Hypothalamus (tissue), 51 donors: ENCODE results near the gene KIF7.

Source experiments
- DNase-seq, 51 donors: peaks; one replicate each; lab custom pipeline; 2025; lab: John Stamatoyannopoulos, UW

The KIF7 gene

DNA sequence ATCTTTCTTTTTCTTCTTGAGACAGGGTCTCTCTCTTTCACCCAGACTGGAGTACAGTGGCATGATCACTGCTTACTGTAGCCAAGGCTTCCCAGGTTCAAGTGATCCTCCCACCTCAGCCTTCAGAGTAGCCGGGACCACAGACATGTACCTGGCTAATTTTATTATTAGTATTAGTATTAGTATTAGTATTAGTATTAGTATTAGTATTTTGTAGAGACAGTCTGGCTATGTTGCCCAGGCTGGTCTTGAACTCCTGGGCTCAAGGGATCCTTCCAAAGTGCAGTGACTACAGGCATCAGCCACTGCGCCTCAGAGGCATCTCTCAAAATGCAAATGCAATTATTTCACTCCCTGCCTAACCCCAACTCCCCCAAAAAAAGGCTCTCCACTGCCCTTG lies 1.7 kb downstream of the KIF7 start:
- no peak for DNase-seq

DNA sequence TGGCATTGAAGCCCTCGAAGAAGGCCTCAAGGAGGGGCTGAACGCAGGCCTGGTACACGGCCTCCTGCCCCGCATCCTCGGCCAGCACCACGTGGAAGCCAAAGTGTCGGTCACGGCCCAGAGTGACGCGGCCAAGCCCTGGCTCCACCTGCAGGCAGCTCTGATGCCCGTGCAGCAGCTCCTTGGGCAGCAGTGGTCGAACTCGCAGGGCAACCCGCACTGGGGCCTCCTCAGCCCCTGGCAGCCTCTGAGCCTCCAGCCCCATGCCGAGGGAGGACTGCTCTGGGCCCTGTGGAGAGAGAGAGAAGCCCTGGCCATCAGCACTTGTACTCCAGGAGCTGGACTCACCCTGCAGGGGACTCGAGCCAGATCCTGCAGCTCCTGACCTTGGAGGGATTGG lies 2.6 kb downstream of the KIF7 start:
- no peak for DNase-seq

DNA sequence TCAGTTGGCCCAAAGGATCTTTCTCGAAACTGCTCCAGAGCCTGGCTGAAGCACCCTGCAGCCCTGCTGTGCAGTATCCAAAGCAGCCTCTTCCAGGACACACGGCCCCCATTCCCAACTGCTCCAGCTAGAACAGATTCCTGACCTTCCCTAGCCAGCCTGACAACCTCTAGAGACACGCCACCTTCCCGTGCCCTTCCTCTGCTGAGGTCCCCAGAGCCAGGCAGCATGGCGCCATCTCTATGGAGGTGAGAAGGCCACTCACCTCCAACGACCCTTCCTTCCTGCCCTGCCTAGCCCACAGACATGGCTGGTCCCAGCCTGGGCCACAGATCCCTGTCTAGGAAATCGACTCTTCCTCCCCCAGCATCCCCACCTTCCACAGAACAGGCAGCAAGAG lies 3.1 kb downstream of the KIF7 start:
- DNase-seq = no peak

DNA sequence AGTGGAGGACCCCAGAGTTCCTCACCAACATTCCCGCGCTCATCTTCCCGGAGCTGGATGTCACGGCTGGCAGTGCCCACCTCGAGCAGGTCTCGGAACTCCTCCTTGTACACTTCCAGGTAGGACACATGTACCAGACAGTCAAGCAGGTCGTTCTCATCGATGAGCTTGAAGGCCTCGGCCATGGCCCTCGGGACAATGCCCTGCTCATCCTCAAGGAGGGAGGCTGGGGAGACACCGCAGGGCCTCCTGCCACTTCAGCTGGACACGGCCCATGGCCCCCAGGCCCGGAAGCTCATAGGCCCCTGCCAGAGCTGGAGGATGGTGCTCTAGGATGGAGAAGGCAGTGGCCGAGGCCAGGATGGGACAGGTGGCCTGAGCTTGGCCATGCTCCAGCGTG lies 5.6 kb downstream of the KIF7 start:
- DNase-seq = no peak

DNA sequence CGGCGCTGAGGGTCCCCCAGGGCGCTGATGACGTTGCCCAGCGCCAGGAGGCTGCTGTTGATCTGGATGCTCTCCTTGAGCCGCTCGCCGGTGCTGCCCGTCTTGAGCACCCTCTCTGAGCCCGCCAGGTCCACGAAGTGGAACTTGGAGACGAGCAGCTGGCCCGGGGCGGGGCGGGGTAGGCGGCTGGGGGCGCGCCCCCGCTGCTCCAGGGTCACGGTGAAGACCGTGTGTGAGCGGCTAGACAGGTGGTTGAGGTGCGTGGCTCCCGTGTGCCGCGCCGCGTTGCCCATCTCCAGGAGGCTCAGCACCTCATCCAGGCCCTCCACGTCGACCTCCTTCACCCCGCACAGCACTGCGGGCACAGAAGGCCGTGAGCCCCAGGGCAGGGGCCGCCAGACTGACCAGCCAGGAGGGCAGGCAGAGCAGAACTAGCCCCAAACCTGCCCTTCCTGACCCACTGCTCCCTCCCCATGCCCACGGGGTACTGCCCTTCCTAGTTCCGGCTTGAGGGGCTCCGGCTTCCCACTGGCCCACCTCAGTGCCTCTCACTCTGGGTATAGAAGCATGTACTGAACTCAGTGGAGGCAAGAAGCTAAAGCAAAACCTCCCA lies 6.1 kb downstream of the KIF7 start:
- DNase-seq = no peak

DNA sequence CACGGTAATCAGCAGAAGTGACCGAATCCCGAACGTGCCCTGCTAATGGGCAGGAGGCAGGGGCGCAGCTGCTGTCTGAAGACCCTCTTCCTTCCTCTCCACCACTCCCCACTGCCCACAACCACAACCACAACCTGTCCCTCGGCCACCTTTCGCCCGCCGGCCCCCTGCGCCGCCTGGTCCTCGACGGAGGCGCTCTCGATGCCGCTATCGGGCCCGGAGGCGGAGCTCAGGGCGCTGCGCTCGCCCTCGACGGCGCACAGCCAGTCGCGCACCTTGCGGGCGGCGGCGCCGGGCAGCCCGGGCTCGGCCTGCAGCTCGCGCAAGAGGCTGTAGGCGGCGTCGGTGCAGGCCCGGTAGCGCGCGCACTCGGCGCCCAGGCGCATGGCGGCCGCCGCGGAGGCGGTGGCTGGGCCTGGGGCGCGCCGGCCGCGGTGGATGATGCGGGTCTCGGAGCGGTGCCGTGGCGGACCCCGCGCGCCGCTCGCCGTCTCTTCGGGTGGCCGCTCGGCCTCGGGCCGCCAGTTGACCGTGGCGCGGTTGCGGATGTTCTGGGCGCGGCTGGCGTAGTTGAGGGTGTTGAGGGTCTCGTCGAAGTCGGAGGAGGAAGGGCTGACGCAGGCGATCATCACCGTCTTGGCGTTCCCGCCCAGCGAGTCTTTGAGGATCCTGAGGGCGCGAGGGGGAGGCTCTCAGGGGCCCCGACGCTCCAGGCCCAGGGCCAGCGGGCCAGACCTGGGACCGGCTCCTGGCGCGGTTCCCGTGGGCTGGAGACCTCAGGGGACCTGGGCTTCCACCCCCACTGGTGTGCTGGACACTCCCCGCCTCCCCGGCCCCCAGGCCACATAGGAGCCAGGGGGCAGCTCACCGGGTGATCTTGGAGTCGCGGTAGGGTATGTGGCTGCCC lies 6.9 kb downstream of the KIF7 start:
- DNase-seq = no peak

DNA sequence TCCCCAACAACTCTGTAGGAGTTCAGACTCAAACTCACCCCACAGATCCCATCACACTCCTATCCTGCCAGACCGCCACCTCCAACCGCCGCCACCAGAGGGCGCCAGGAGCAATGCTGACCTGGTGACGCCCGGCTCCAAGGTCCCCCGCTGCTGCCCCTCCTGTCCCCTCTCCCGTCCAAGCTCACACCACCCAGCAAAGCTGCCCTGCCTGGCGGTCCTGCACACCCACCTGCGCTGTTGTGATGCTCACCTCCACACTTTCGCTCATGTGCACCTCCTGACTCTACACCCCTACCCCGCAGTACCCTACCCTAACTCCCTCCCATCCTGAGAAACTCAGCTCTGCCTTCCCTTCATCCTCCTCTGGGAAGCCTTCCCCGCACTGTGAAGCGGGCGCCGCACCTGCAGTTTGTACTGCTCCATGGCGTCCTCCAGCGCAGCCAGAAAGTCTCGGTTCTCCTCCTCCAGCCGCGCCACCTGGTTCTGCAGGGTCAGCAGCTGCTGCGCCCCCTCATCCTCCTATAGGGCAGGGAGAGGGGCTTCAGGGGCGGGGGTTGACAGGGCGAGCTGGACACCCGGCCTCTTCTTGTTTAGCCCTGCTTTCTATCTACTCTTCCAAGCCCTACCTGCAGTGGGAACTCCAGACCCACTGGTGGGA lies 7.9 kb downstream of the KIF7 start:
- DNase-seq = peak in 30 of 51 donors; percentile 4 to 68 (median 30)

DNA sequence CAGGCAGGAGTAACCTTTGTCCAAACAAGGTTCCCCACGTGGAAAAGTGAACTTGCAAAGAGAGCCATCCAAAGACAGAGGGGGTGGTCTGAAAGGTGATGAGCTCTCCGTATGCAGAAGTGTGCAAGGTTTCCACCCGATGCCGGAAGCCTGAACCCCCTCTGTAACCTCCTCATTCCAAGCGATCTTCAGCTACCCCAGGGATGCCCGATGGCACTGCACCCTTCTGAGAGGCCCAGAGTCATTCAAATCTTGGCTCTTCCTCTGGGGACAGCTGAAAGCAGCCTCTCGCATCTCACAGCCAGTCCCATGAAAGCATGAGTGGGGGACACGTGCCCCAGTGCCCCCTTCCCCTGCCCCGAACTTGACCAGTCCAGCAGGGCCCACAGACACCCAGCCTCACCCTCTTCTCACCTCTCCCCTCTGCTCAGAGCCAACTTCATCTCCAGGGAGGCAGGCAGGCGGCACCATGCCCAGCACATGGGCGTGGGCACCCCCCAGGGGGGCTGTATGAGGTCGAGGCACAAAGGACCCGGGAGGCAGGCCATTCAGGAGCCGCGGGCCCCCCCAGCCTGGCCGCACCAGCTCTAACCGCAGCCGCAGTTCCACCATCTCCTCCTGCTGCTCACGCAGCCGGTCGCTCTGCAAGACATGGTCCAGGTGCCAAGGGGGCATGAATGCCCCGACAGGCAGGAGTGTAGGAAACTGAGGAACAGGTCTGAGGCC lies 8.7 kb downstream of the KIF7 start:
- DNase-seq = no peak

DNA sequence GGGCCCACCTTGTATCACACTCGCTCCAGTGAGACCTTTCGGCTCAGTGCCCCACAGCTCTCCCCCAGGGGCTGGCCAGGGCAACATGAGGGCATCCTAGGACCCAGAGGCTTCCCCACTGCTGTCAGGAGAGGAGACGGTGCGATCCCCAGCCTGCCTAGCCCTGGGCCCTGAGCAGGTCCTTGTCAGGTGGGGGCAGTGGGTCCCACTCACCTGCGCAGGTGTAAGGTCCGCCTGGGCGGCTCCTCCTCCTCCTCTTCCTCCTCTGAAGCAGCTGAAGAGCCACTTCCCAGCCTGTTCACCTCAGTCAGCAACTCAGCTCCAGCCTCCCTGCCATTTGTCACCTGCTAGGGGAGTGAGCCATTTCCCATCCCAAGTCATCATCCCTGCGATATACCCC lies 9.6 kb downstream of the KIF7 start:
- no peak for DNase-seq

DNA sequence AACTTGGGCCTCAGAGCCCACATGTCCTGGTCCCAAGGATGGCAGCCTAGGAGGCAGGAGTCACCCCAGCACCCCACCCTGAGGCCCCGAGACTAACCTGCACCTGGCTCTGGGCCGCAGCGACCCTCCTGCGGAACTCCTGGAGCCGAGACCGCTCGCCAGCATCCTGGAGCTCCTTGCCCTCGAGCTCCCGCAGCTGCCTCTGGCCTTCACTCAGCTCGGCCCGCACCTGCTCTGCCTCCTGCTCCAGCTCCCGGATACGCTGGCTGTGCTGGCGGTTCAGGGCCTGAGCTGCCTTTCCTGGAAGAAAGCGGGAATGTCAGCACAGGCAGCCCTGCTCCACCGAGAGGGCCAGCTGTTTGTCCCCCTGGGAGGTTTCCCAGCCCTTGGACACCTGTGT lies 13.2 kb downstream of the KIF7 start:
- no peak for DNase-seq

DNA sequence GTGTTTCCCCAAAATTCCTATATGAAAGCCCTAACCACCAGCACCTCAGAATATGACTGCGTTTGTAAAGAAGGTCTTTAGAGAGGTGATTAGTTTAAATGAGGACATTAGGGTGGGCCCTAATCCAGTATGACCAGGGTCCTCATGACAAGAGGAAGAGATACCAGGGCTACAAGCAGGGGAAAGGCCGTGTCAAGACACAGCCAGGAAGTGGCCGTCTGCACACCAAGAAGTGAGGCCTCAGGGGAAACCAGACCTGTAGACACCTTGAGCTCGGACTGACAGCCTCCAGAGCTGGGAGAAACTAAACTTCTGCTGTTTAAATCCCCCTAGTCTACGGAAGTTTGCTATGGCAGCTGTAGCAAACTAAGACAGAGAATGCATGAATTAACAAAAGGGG lies 14.2 kb downstream of the KIF7 start:
- DNase-seq = no peak

DNA sequence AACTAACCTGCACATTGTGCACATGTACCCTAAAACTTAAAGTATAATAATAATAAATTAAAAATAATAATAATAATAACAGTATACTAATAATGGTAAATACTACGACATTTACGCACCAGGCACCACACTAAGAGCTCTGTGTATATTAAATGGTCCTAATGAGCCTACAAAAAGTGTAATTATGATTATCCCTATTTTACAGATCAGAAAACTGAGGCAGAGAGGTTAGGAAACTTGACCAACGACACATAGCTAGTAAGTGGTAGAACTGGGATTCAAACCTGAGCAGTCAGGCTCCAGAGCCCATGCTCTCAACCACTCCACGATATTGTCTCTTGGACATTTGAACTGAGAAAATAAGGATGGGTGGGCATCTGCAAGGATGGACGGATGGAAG lies 15.0 kb downstream of the KIF7 start:
- no peak for DNase-seq

DNA sequence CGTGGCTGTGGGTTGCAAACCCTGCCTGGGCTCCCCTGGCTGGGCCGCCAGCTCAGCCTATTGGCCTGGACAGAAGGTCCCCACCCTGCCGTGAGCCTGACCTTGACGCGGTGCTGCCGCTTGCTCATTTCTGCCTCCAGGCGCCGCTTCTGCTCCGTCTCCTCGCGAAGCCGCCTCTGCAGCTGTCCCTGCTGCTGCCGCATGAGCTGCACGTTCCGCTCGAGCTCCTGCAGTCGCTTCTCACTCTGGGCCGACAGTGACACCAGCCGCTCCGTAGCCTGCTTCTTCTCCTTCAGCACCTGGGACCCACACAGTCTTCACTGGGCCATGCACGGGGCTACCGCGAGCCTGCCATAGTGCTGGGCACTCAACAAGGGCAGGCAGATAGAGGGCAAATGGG lies 21.7 kb downstream of the KIF7 start:
- DNase-seq = no peak

DNA sequence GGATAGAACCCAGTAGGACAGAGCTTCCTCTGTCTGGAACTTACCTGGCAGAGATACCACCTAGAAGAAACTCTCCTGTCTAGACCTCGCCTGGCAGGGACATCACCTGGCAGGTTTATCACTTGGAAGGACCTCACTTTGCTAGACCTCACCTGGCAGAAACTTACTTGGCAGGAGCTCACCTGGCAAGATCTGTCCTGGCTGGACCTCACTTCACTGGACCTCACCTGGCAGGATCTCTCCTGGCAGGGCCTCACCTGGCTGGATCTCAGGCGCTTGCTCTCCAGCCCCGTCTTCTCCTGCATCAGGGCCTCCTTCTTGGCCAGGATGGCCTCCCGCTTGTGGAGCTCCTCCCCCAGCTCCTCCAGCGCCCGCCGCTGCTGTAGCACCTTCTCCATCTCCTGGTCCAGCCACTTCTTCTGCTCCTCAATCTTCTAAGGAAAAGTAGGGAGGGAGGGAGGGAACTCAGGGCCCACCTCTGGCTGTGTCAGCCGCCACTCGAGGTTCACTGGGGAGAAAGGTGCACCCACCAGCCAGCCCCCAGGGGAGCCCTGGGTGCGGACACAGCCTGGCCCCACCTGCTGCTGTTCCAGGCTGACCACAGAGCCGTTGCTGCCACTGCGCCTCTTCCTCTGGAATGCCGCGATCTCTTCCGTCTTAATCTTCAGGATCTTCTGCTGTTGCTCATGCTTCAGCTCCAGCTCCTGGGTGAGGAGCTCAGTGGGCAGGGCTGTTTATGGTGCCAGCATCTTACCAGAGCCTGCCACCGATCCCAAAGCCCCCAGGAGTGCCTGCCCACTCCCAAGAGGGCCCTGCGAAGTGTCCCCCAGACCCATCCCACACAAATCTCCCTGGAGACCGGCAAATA lies 22.5 kb downstream of the KIF7 start:
- DNase-seq = no peak

DNA sequence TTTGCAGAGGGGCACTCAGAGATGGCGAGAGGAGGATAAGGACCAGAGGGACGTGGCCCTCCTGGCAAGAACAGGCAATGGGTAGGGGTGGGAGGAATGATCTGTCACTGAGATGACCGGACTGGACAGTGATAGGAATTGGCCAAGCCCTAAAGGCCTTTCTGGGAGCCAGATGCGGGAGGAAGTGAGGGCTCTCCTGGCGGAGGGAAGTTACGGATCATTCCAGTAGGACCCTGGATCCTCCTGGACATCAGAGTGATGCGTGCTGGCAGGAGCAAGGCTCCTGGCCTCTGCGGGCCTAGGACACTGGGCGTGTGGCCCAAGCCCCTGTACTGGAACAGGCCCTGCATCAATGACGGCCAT lies 23.4 kb downstream of the KIF7 start:
- DNase-seq = no peak

DNA sequence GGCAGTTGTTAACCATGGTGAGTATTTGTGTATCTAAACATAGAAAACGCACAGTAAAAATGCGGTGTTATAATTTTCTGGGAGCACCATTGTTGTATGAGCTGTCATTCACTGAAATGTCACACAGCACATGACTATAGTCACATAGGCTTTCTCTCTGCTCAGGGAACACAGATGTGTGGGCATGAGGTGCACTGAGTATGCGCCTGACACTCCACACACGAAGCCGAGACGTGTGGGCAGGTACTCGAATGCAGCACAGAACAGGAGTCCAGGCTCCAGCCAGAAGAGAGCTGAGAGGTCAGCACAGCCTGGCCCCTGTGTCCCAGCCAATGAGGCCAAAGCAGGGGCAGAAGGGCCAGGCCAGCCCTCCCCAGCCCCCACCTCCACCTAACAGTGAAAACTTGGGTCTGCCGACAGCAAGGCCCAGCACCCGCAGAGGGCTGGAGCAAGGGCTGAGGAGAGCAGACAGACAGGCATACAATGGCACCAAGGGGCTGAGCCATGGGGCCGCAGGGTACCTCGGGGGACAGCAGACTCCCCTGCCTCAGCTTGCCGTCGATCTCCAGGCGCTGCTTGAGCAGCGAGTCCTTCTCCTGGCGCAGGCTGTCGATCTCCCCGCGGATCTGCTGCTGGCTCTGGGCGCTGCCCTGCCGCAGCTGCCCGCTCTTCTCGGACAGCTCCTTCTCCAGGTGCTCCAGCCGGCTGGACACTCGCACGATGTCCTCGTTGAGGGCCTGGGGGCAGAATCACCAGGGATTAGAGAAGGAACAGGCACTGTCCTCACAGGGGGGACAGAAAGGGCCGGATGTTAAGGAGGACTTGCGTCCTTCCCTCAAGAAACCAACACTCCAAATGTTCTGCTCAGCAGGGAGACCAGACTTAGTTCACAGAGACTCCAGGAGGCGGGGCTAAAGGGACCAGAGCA lies 24.0 kb downstream of the KIF7 start:
- peak in 2 of 51 donors; percentile 6 to 7 for DNase-seq

DNA sequence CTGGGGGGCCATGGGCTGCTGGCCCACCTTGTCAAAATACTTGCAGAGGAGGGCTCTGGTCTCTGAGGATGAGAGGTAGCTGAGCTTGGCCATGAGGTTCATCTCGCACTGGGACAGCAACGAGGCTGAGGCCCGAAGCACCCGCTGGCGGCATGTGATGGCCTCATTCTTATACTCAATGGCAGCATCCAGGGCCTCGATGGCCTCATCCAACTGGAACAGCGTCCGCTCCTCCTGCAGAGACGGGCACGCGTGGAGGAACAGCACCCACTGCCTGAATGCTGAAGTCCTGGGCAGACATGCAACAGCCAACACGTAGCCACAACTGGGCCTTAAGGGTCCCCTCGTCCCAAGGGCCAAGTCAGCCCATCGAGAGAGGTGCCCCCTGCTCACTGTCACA lies 25.0 kb downstream of the KIF7 start:
- no peak for DNase-seq

DNA sequence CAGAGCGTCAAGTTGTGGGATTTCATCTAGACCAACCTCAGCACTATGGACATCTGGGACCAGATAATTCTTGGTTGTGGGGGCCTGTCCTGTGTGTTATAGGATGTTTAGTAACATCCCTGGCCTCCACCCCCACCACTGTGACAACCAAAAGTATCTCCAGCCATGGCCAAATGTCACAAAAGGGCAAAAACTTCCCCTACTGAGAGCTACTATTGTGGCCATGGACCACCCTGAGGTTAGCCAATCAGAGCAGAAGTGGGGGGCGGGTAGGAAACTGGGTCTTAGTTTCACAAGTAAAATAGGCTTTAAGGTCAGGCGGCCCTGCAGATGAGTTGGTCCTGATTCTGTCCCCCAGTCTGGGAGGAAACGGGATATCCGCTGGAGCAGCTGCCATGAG lies 25.4 kb downstream of the KIF7 start:
- DNase-seq = no peak
